ENCODE measurements around the gene KNG1. TPM values are rescaled to one million over a fixed set of nuclear protein-coding genes. Genes with fewer than 3 reads are reported as not detected.
"Not testable (repeated sequence)": the region's sequence is repeated elsewhere in the genome, so short reads cannot be mapped to it uniquely, and the experiment has no call there.

The KNG1 gene
- total RNA-seq, 1 experiment from 2014 or later = not detected

- Histone ChIP-seq H3K27me3 (replicated peaks; ENCODE audit: insufficient read depth, low read depth, low read length, poor library complexity) (peaks cover 11% of the 10 kb centered on the region), H3K36me3 (ENCODE audit: insufficient read depth, low read length, poor library complexity, severe bottlenecking) (no peaks in the 10 kb centered on the region), H3K9me3 (ENCODE audit: low read depth, low read length, poor library complexity, severe bottlenecking) (no peaks in the 10 kb centered on the region), H3K27ac (ENCODE audit: low read depth, low read length, poor library complexity, severe bottlenecking) (no peak overlapping the region), H3K4me3 (ENCODE audit: low read depth, low read length, poor library complexity, severe bottlenecking) (no peak overlapping the region), H3K4me1 (ENCODE audit: insufficient read depth, low read length, poor library complexity, severe bottlenecking) (no peaks in the 10 kb centered on the region)
- ChIA-PET CTCF (no interaction called here), POLR2A (ENCODE audit: low non-redundant PET) (no interaction called here)
- TF ChIP-seq, protein P1, sequence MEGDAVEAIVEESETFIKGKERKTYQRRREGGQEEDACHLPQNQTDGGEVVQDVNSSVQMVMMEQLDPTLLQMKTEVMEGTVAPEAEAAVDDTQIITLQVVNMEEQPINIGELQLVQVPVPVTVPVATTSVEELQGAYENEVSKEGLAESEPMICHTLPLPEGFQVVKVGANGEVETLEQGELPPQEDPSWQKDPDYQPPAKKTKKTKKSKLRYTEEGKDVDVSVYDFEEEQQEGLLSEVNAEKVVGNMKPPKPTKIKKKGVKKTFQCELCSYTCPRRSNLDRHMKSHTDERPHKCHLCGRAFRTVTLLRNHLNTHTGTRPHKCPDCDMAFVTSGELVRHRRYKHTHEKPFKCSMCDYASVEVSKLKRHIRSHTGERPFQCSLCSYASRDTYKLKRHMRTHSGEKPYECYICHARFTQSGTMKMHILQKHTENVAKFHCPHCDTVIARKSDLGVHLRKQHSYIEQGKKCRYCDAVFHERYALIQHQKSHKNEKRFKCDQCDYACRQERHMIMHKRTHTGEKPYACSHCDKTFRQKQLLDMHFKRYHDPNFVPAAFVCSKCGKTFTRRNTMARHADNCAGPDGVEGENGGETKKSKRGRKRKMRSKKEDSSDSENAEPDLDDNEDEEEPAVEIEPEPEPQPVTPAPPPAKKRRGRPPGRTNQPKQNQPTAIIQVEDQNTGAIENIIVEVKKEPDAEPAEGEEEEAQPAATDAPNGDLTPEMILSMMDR (conservative IDR thresholded peaks at IDR 0.05; ENCODE audit: low read depth, low read length) = no peak
- no peak for TF ChIP-seq EZH2 (IDR thresholded peaks at IDR 0.05; ENCODE audit: borderline replicate concordance, low read depth, low read length, poor library complexity, severe bottlenecking)
- no TSS peak for BruUV-seq (replicated peaks)
- intact Hi-C loops (cut with micrococcal nuclease; ENCODE audit: unreplicated experiment) = no loop called here
- DNase-seq (ENCODE audit: low spot score) = no peak
Measured at GRCh38 chr3:186683979-186684378, 33.2 kb upstream of the KNG1 start.

GRCh38 chr3:186686475-186686874 is 30.7 kb upstream of the KNG1 start:
- H3K27ac ChIP-seq (ENCODE audit: low read depth, low read length, poor library complexity, severe bottlenecking); CTCF ChIA-PET; H3K4me3 ChIP-seq (ENCODE audit: low read depth, low read length, poor library complexity, severe bottlenecking); BruUV-seq (replicated peaks); intact Hi-C loops (cut with micrococcal nuclease; ENCODE audit: unreplicated experiment); H3K9me3 ChIP-seq (ENCODE audit: low read depth, low read length, poor library complexity, severe bottlenecking); DNase-seq (ENCODE audit: low spot score); H3K4me1 ChIP-seq (ENCODE audit: insufficient read depth, low read length, poor library complexity, severe bottlenecking); H3K36me3 ChIP-seq (ENCODE audit: insufficient read depth, low read length, poor library complexity, severe bottlenecking); H3K27me3 ChIP-seq (replicated peaks; ENCODE audit: insufficient read depth, low read depth, low read length, poor library complexity): not testable (repeated sequence)
- POLR2A ChIA-PET (ENCODE audit: low non-redundant PET) = interaction anchor here (0.7 kb wide), 1 partner anchor 10 kb away, joined by 7 read pairs; no protein-coding TSS in a partner anchor

DNA sequence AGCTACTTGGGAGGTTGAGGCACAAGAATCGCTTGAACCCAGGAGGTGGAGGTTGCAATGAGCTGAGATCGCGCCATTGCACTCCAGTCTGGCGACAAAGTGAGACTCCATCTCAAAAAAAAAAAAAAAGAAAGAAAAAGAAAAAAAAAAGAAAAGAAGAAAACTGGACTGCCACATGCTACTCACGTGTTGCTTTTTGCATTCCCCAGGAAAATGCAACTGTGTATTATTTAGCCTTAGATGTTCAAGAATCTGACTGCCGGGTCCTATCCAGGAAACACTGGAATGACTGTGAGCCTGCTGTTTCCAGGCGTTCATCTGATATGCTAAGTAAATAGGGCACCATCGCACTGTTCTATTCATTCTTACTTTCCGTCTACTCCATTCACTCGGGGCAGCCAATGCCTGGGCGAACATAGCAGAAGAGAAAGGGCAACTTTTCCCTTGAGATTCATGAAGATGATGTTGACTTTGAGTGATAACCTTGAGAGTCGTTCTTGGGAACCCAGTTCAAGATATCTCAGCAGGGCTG is 30.0 kb upstream of the KNG1 start:
- no TSS peak for BruUV-seq (replicated peaks)
- intact Hi-C loops (cut with micrococcal nuclease; ENCODE audit: unreplicated experiment) = no loop called here
- ChIA-PET POLR2A (ENCODE audit: low non-redundant PET) (no interaction called here), CTCF (no interaction called here)
- DNase-seq (ENCODE audit: low spot score) = no peak
- Histone ChIP-seq H3K9me3 (ENCODE audit: low read depth, low read length, poor library complexity, severe bottlenecking) (no peaks in the 10 kb centered on the region), H3K4me1 (ENCODE audit: insufficient read depth, low read length, poor library complexity, severe bottlenecking) (no peaks in the 10 kb centered on the region), H3K27me3 (replicated peaks; ENCODE audit: insufficient read depth, low read depth, low read length, poor library complexity) (no peaks in the 10 kb centered on the region), H3K36me3 (ENCODE audit: insufficient read depth, low read length, poor library complexity, severe bottlenecking) (no peaks in the 10 kb centered on the region), H3K4me3 (ENCODE audit: low read depth, low read length, poor library complexity, severe bottlenecking) (no peak overlapping the region), H3K27ac (ENCODE audit: low read depth, low read length, poor library complexity, severe bottlenecking) (no peak overlapping the region)
- TF ChIP-seq, protein P1 (conservative IDR thresholded peaks at IDR 0.05; ENCODE audit: low read depth, low read length) = no peak
- TF ChIP-seq EZH2 (IDR thresholded peaks at IDR 0.05; ENCODE audit: borderline replicate concordance, low read depth, low read length, poor library complexity, severe bottlenecking) = no peak

DNA sequence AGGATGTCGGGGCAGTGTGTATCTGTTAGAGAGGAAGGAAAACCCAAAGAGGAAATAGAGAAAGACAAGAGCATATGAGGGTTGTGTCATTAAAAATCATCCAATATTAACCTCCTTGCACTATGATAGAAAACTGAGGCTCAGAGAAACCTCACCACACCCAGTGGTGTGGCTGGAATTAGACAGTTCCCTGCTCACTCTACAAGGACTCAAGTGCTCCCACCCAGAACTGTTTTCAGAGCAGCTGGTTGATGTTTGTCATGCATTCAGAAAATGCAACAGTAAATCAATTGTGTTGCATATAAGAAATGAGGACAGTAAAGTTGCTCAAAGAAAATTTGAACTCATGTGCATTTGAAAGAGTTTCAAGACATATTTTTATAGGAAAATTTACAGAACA is 26.9 kb upstream of the KNG1 start:
- H3K4me3 ChIP-seq (ENCODE audit: low read depth, low read length, poor library complexity, severe bottlenecking); H3K27ac ChIP-seq (ENCODE audit: low read depth, low read length, poor library complexity, severe bottlenecking); BruUV-seq (replicated peaks); H3K9me3 ChIP-seq (ENCODE audit: low read depth, low read length, poor library complexity, severe bottlenecking); H3K27me3 ChIP-seq (replicated peaks; ENCODE audit: insufficient read depth, low read depth, low read length, poor library complexity); H3K36me3 ChIP-seq (ENCODE audit: insufficient read depth, low read length, poor library complexity, severe bottlenecking); intact Hi-C loops (cut with micrococcal nuclease; ENCODE audit: unreplicated experiment); POLR2A ChIA-PET (ENCODE audit: low non-redundant PET); CTCF ChIA-PET; DNase-seq (ENCODE audit: low spot score); H3K4me1 ChIP-seq (ENCODE audit: insufficient read depth, low read length, poor library complexity, severe bottlenecking): not testable (repeated sequence)

Data from A673 (cell line).